ENCODE results near the gene SEC14L2.

- TF ChIP-seq, protein P1, sequence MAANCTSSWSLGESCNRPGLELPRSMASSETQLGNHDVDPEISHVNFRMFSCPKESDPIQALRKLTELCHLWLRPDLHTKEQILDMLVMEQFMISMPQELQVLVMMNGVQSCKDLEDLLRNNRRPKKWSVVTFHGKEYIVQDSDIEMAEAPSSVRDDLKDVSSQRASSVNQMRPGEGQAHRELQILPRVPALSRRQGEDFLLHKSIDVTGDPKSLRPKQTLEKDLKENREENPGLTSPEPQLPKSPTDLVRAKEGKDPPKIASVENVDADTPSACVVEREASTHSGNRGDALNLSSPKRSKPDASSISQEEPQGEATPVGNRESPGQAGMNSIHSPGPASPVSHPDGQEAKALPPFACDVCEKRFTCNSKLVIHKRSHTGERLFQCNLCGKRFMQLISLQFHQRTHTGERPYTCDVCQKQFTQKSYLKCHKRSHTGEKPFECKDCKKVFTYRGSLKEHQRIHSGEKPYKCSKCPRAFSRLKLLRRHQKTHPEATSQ (tag by site-specific recombination; IDR thresholded peaks at IDR 0.05) = no peak
- no peak for TF ChIP-seq REST (tag by site-specific recombination; IDR thresholded peaks at IDR 0.05)
- TF ChIP-seq ZNF792 (tag by site-specific recombination; IDR thresholded peaks at IDR 0.05) = no peak
- TF ChIP-seq ZNF843 (tag by site-specific recombination; IDR thresholded peaks at IDR 0.05) = no peak
- no peak for TF ChIP-seq ZNF23 (tag by site-specific recombination; IDR thresholded peaks at IDR 0.05; ENCODE audit: borderline replicate concordance)
- TF ChIP-seq ZNF16 (tag by site-specific recombination; IDR thresholded peaks at IDR 0.05; ENCODE audit: low read depth) = no peak
- TF ChIP-seq, protein P2, sequence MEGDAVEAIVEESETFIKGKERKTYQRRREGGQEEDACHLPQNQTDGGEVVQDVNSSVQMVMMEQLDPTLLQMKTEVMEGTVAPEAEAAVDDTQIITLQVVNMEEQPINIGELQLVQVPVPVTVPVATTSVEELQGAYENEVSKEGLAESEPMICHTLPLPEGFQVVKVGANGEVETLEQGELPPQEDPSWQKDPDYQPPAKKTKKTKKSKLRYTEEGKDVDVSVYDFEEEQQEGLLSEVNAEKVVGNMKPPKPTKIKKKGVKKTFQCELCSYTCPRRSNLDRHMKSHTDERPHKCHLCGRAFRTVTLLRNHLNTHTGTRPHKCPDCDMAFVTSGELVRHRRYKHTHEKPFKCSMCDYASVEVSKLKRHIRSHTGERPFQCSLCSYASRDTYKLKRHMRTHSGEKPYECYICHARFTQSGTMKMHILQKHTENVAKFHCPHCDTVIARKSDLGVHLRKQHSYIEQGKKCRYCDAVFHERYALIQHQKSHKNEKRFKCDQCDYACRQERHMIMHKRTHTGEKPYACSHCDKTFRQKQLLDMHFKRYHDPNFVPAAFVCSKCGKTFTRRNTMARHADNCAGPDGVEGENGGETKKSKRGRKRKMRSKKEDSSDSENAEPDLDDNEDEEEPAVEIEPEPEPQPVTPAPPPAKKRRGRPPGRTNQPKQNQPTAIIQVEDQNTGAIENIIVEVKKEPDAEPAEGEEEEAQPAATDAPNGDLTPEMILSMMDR (tag by site-specific recombination; IDR thresholded peaks at IDR 0.05) = no peak
- no peak for TF ChIP-seq ZFP69B (tag by site-specific recombination; IDR thresholded peaks at IDR 0.05)
- TF ChIP-seq ZNF416 (tag by site-specific recombination; IDR thresholded peaks at IDR 0.05) = no peak
- no peak for TF ChIP-seq ZNF776 (tag by site-specific recombination; IDR thresholded peaks at IDR 0.05; ENCODE audit: borderline replicate concordance)
- TF ChIP-seq MYNN (tag by site-specific recombination; IDR thresholded peaks at IDR 0.05; ENCODE audit: borderline replicate concordance) = no peak
- TF ChIP-seq ZNF423 (tag by site-specific recombination; IDR thresholded peaks at IDR 0.05) = no peak
These were observed 25.5 kb upstream of the SEC14L2 start for GRCh38 chr22:30371321-30371720.

Measured in HEK293 (cell line).